Heart left ventricle (tissue), 16 donors: ENCODE measurements around the gene DCAF10. TPM values are rescaled to one million over a fixed set of nuclear protein-coding genes. Genes with fewer than 3 reads are reported as not detected.
A peak's percentile ranks its signal among the peaks of the same experiment; 100 is the strongest.
"Not testable (repeated sequence)": the region's sequence is repeated elsewhere in the genome, so short reads cannot be mapped to it uniquely, and the experiment has no call there.

ENCODE experiments used
- ATAC-seq, 4 donors: fragments of 200-7000 bp; cut with Tn5 transposase; one replicate each; pipeline ENCODE4 v1.9.1; 2020 to 2022; ENCODE audit warnings: moderate library complexity in 4 of 4, mild to moderate bottlenecking in 3 of 4, moderate number of reproducible peaks in 1 of 4
- DNase-seq, 5 donors: peaks; one replicate each; pipeline ENCODE4 v3.0.0-alpha.2; 2020
- H3K27ac ChIP-seq, 12 donors: fragments of 200-600 bp; sonication (generic) in 4 of 12; one replicate each; pipeline versions ENCODE4 v1.5.0 to v1.8.0; 2016 to 2022; ENCODE audit warnings: mild to moderate bottlenecking in 2 of 12
- H3K27me3 ChIP-seq, 9 donors: fragments of 200-600 bp; sonication (generic) in 2 of 9; one replicate each; pipeline versions ENCODE4 v1.5.1 to v1.8.0; 2016 to 2022; ENCODE audit warnings: mild to moderate bottlenecking in 3 of 9
- H3K36me3 ChIP-seq, 9 donors: fragments of 200-600 bp; sonication (generic) in 2 of 9; one replicate each; pipeline versions ENCODE4 v1.5.0 to v1.8.0; 2018 to 2022; ENCODE audit warnings: mild to moderate bottlenecking in 2 of 9
- H3K4me1 ChIP-seq, 12 donors: fragments of 200-600 bp; sonication (generic) in 4 of 12; one replicate each; pipeline versions ENCODE4 v1.5.0 to v1.8.0; 2016 to 2022; ENCODE audit warnings: mild to moderate bottlenecking in 3 of 12
- H3K4me3 ChIP-seq, 12 donors: fragments of 200-600 bp; sonication (generic) in 4 of 12; one replicate each; pipeline versions ENCODE4 v1.5.0 to v1.8.0; 2017 to 2022; ENCODE audit warnings: mild to moderate bottlenecking in 9 of 12, moderate library complexity in 4 of 12
- H3K9me3 ChIP-seq, 12 donors: fragments of 200-600 bp; sonication (generic) in 4 of 12; one replicate each; pipeline versions ENCODE4 v1.5.0 to v1.8.0; 2016 to 2022; ENCODE audit warnings: mild to moderate bottlenecking in 1 of 12
- POLR2A ChIP-seq, 2 donors: fragments of 450-650 bp; IDR thresholded peaks; one replicate each; pipeline ENCODE4 v1.6.1; 2017; ENCODE audit warnings: antibody characterized with exemption in 2 of 2, mild to moderate bottlenecking in 2 of 2, moderate library complexity in 2 of 2
- WGBS, 4 donors: extraction: QIAGEN DNeasy Blood & Tissue Kit in 2 of 4; methylation state at CpG; one replicate each; pipeline versions ENCODE4 v1.1.5 to v1.1.7; 2013 to 2018; 5-methylcytosine and 5-hydroxymethylcytosine counted together
- intact Hi-C, 10 donors: fragments of 100-400 bp; cut with DNase I; formaldehyde crosslinking; loops; one replicate each; pipeline versions ENCODE4 v1.11.1 to v1.14.2; 2022
- polyA plus RNA-seq, 2 donors: library from polyadenylated mRNA; stranded (reverse); fragments of 200-250 nt; gene quantifications; one replicate each; pipeline ENCODE4 v1.2.3, GENCODE V29; 2013
- total RNA-seq, 9 donors: library from RNA; depleted of rRNA in 2 of 9; stranded (reverse); fragments of >200 nt in 2 of 9; fragmentation: NEBNext Ultra II Directional in 3 of 9; extraction: Animal tissue kit (Norgen Biotek cat#: 25700) in 3 of 9; gene quantifications; one replicate each; pipeline versions ENCODE4 v1.1.0 to v1.2.4, GENCODE V29; 2016 to 2023
- TF ChIP-seq, protein P1 (sequence below), 12 donors: fragments of 200-600 bp; sonication (generic) in 4 of 12; IDR thresholded peaks; one replicate each; pipeline versions ENCODE4 v1.5.0 to v1.8.0; 2018 to 2022; ENCODE audit warnings: antibody characterized with exemption in 12 of 12, mild to moderate bottlenecking in 5 of 12
- donor health status: ischemic (EF 13 %, LVEDD 7.1; RV severe dilation, severe dysfunction).
- donor health status: healthy with polysubstance abuse.
- donor health status: DM: no; HTN: yes; CAD: no.
- donor health status: DM: no; HTN: no; CAD: no.
- donor health status: ischemic (EF 25% LVEDD 6.9; RV normal size, moderate dysfunction).
- donor health status: ischemic (EF 25% LVEDD 5.7; RV mildly dilated, moderate dysfunction).
- donor health status: healthy.
- donor health status: DM: yes; HTN: yes; CAD: no.
- donor health status: ischemic (EF 35%, LVEDD 5.7; RV mildly dilated, moderate dysfunction).
- donor health status: nonischemic (EF 11% LVEDD 7.7; RV severe dilation, severe dysfunction).
- donor health status: DM: yes; HTN: yes; CAD: no.
- donor health status: PGD.
- donor health status: ischemic (EF 29% LVEDD 5.4; RV normal size, mild dysfunction).
- donor health status: nonischemic (EF 23%, LVEDD 6.1; RV moderate dilation, normal function).

The DCAF10 gene
- total and polyA plus RNA-seq, 11 donors, result 5.0 to 24.3 (median 19.8) TPM

GRCh38 chr9:37801287-37801850 is 772 bp downstream of the DCAF10 start:
- WGBS, 4 donors, result 1 to 8% (median 4%) methylated on average over 8 to 45 of the region's 45 CpGs

DNA sequence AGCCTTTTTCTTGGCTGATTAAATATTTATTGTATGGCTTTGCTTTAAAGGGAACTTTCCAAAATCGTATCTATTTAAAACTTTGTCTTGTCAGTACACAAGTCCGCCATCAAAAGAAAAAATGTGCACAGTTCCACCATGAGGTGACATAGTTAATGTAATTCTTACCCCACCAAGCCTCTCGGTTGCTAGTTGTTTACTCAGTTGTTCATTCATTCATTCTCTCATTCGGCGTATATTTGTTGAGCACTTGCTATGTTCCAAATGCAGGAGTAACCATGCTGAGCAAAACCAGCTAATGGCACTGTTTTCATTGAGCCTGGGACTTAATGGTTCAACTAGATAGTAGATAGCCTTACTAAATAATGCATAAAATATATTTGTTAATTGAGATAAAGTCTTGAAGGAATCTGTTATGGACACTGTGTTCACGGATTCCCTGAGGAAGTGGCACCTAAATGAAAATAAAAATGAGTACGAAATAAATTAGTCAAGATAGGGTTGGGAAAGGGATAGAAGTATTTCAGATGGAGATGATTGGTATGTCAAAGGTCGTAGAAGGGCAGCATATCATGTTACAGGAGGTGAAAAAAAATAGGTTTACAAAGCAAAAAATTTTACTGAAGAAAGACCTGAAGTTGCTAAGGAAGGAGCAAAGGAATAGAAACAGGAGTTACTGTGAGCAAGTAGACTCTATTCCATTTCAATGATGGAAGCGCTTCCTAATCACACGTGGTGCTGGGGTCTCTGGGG is 1.5 kb downstream of the DCAF10 start:
- intact Hi-C loops, result loop anchor here in 1 of 10 donors (5.0 kb wide), 1 partner anchor 210 kb away; the partner anchor contains the start of gene TOMM5
- ATAC-seq (no peak), DNase-seq (no peak)
- Histone ChIP-seq H3K4me3 (peak overlapping the region in 11 of 12 donors; percentile 77 to 100 (median 94)), H3K27ac (peak overlapping the region in 2 of 12 donors; percentile 88 to 93), H3K4me1 (peaks cover 0 to 41% (median 26%) of the 10 kb centered on the region in 12 donors), H3K9me3 (no peaks in the 10 kb centered on the region), H3K36me3 (no peaks in the 10 kb centered on the region), H3K27me3 (no peaks in the 10 kb centered on the region)
- 61 to 63% (median 62%) methylated on average over 10 of the region's 10 CpGs for WGBS, 4 donors
- TF ChIP-seq, protein P1, sequence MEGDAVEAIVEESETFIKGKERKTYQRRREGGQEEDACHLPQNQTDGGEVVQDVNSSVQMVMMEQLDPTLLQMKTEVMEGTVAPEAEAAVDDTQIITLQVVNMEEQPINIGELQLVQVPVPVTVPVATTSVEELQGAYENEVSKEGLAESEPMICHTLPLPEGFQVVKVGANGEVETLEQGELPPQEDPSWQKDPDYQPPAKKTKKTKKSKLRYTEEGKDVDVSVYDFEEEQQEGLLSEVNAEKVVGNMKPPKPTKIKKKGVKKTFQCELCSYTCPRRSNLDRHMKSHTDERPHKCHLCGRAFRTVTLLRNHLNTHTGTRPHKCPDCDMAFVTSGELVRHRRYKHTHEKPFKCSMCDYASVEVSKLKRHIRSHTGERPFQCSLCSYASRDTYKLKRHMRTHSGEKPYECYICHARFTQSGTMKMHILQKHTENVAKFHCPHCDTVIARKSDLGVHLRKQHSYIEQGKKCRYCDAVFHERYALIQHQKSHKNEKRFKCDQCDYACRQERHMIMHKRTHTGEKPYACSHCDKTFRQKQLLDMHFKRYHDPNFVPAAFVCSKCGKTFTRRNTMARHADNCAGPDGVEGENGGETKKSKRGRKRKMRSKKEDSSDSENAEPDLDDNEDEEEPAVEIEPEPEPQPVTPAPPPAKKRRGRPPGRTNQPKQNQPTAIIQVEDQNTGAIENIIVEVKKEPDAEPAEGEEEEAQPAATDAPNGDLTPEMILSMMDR (IDR thresholded peaks at IDR 0.05), result no peak
- TF ChIP-seq POLR2A (IDR thresholded peaks at IDR 0.05), result no peak

More at GRCh38 chr9:37801287-37801850, 772 bp downstream of the DCAF10 start:
- no peak for TF ChIP-seq POLR2A (IDR thresholded peaks at IDR 0.05)
- TF ChIP-seq, protein P1 (IDR thresholded peaks at IDR 0.05), result no peak
- ATAC-seq, result peak; percentile 3 to 60 (median 32)
- H3K9me3 ChIP-seq, result no peaks in the 10 kb centered on the region
- DNase-seq, result peak in 4 of 5 donors; percentile 25 to 67 (median 33)
- H3K4me3 ChIP-seq, result peak overlapping the region; percentile 77 to 100 (median 95)
- H3K4me1 ChIP-seq, result peaks cover 0 to 36% (median 26%) of the 10 kb centered on the region in 12 donors
- H3K27me3 ChIP-seq, result no peaks in the 10 kb centered on the region
- peak overlapping the region; percentile 28 to 93 (median 88) for H3K27ac ChIP-seq
- H3K36me3 ChIP-seq, result no peaks in the 10 kb centered on the region
- intact Hi-C loops, result loop anchor here in 1 of 10 donors (5.0 kb wide), 1 partner anchor 209 kb away; the partner anchor contains the start of gene TOMM5

- peaks cover 0 to 36% (median 21%) of the 10 kb centered on the region in 12 donors for H3K4me1 ChIP-seq
- ATAC-seq, result no peak
These were observed 5.7 kb downstream of the DCAF10 start for GRCh38 chr9:37806271-37806670.

GRCh38 chr9:37809676-37810075 is 9.1 kb downstream of the DCAF10 start:
- not testable (repeated sequence) for H3K27ac ChIP-seq, H3K9me3 ChIP-seq, ATAC-seq, H3K4me3 ChIP-seq, DNase-seq, H3K27me3 ChIP-seq
- intact Hi-C loops, result loop anchor here in 1 of 10 donors (5.0 kb wide), 1 partner anchor 62 kb away; no protein-coding TSS in a partner anchor
- Histone ChIP-seq H3K4me1 (peaks cover 0 to 20% (median 0%) of the 10 kb centered on the region in 12 donors), H3K36me3 (peaks cover 0 to 11% (median 5%) of the 10 kb centered on the region in 9 donors)
- 96 to 98% (median 98%) methylated on average over 15 of the region's 15 CpGs for WGBS, 4 donors

More at GRCh38 chr9:37806271-37806670, 5.7 kb downstream of the DCAF10 start:
- DNase-seq, result no peak
- intact Hi-C loops, result loop anchor here in 1 of 10 donors (5.0 kb wide), 1 partner anchor 59 kb away; no protein-coding TSS in a partner anchor
- H3K27ac ChIP-seq, result no peak overlapping the region
- H3K36me3 ChIP-seq, result peaks cover 0 to 11% (median 5%) of the 10 kb centered on the region in 9 donors
- no peaks in the 10 kb centered on the region for H3K9me3 ChIP-seq
- WGBS, 4 donors, result 62 to 67% (median 65%) methylated on average over 4 of the region's 4 CpGs
- no peak for TF ChIP-seq POLR2A (IDR thresholded peaks at IDR 0.05)
- TF ChIP-seq, protein P1 (IDR thresholded peaks at IDR 0.05), result no peak
- no peak overlapping the region for H3K4me3 ChIP-seq
- H3K27me3 ChIP-seq, result no peaks in the 10 kb centered on the region
